Left renal cortex interstitium (tissue), 4 donors: ENCODE data around the gene DTWD2. TPM values are rescaled to one million over a fixed set of nuclear protein-coding genes. Genes with fewer than 3 reads are reported as not detected.
"Not testable (repeated sequence)": the region's sequence is repeated elsewhere in the genome, so short reads cannot be mapped to it uniquely, and the experiment has no call there.

ENCODE experiments used
- DNase-seq, 4 donors: peaks; one replicate each; pipeline ENCODE4 v3.0.0-alpha.2; 2013; ENCODE audit warnings: low read depth in 4 of 4, low spot score in 2 of 4, missing footprints in 1 of 4
- polyA plus RNA-seq, 4 donors: library from polyadenylated mRNA; unstranded; fragments of 120-200 nt; gene quantifications; one replicate each; pipeline ENCODE4 v1.2.1, GENCODE V29; 2013; ENCODE audit not compliant: insufficient read length in 4 of 4

DTWD2 gene
- polyA plus RNA-seq, 4 donors: 13.2 to 16.2 (median 14.2) TPM

DNA sequence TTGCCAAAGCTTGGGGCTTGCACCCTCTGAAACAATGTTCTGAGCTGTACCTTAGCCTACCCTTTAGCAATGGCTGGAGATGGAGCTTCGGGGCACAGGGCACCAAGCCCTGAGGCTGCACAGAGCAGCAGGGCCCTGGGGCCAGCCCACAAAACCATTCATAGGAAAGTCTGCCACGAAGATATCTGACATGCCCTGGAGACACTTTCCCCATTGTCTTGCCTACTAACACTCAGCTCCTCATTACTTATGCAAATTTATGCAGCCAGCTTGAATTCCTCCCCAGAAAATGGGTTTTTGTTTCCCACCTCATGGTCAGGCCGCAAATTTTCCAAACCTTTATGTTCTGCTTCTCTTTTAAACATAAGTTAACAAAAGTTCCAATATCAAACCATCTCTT, 105.7 kb downstream of the DTWD2 start:
- DNase-seq: no peak

- DNase-seq: not testable (repeated sequence)
Observed at GRCh38 chr5:118876852-118877251, 111.5 kb downstream of the DTWD2 start.

DNA sequence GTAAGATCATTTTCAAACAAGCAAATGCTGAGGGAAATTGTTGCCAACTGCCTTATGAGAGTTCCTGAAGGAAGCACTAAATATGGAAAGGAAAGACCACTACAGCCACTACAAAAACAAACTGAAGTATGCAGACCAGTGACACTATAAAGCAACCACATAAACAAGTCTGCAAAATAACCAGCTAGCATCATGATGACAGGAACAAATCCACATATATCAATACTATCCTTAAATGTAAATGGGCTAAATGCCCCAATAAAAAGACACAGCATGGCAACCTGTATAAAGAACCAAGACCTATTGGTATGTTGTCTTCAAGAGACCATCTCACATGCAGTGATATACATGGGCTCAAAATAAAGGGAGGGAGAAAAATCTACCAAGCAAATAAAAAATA, 113.2 kb downstream of the DTWD2 start:
- DNase-seq: no peak

GRCh38 chr5:118873417-118873816, 114.9 kb downstream of the DTWD2 start:
- no peak for DNase-seq

GRCh38 chr5:118863345-118863744, 125.0 kb downstream of the DTWD2 start:
- DNase-seq: no peak

DNA sequence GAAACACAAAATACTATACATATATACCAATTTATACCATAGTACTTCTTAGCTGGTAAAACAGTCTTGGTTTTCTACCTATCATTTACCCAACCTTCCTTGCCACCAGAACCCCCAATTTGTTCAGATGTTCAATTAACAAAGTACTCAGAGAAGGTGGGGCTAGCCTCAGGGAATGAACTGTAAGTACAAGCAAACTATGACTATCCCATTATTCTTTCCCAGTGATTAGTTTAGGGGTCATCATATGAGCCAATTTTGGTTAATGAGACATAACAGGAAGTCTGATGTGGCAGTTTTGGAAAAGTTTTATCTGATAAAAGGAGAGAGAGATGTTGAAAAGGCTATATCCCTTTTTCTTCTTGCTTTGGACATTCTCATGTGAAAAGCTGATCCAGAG, 125.8 kb downstream of the DTWD2 start:
- DNase-seq: no peak

- no peak for DNase-seq
Observed at GRCh38 chr5:118857700-118858099, 130.6 kb downstream of the DTWD2 start.

DNA sequence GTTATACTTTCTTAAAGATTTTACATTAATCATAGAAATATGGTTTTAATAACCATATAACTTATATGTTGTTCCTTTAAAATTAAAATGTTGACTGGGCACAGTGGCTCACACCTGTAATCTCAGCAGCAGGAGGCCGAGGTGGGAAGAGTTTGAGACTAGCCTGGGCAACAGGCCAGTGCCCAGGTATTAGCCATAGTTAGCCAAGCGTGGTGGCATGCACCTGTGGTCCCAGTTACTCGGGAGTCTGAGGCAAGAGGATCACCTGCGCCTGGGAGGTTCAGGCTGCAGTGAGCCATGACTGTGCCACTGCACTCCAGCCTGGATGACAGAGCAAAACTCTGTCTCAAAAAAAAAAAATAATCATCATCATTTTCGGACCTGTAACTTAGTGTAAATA, 133.5 kb downstream of the DTWD2 start:
- no peak for DNase-seq

DNA sequence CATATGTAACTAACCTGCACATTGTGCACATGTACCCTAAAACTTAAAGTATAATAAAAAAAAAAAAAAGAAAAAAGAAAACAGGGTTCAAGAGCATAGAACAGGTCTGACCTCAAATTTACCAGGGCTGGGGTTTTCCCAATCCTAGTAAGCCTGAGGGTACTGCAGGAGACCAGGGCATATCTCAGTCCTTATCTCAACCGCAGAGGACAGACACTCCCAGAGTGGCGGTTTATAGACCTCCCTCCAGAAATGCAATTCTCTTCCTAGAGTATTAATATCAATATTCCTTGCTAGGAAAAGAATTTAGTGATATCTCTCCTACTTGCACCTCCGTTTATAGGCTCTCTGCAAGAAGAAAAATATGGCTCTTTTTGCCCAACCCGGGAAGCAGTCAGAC, 136.6 kb downstream of the DTWD2 start:
- DNase-seq: not testable (repeated sequence)

DNA sequence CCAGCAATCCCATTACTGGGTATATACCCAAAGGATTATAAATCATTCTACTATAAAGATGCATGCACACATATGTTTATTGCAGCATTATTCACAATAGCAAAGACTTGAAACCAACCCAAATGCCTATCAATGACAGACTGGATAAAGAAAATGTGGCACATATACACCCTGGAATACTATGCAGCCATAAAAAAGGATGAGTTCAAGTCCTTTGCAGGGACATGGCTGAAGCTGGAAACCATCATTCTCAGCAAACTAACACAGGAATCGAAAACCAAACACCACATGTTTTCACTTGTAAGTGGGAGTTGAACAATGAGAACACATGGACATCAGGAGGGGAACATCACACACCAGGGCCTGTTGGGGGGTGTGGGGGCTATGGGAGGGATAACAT, 138.8 kb downstream of the DTWD2 start:
- not testable (repeated sequence) for DNase-seq

DNA sequence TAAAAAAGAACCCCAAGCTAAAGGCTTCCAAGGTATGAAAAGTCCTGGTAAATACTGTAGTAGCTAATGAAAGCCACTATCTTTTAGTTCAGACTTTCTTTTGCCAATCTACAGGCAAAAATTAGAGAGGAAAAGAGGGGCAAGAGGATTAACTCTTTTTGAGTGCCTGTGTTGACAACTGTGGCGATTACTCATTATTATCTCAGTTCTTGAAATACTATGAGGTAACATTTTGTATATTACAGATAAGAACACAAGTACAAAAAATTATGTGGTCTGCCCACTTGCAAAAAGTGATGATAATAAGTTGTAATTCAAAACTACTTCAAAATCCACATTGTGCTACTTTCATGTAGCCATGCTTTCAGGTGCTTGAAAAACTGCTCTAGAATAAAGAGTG, 144.0 kb downstream of the DTWD2 start:
- no peak for DNase-seq

DNA sequence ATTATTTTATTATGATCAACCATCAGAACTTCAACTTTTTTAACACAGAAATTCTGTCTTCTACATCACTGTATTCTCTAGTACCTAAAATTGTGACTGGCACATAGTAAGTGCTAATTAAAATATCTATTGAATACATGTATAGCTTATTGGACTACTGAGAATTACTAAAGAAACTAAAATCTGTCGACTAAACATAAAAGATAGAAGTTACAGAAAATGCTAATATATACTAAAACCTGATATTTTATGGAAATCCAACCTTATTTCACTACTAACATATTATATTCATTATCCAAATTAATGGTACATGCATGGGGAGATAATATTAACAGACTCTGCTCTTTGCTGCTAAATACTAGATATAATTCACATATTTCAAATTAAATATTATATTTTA, 153.6 kb downstream of the DTWD2 start:
- no peak for DNase-seq

- DNase-seq: no peak
Observed at GRCh38 chr5:118832974-118833373, 155.4 kb downstream of the DTWD2 start.

DNA sequence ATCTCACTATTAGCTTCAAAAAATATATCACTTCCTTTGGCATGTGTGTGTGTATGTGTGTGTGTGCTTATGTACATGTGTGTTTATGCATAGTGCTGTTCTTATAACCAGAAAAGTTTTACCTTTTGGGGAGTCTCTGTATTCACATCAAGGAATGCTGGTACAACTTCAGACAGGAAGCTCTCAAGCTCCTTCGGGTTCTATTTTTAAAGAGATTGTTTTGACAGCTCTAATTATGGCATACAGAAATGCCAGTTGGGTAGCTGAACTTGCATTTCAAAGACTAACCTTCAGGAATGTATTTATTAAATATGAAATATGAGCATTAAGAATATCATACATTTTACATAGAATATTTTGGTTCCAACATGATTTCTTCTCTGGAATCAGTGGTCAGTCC, 163.1 kb downstream of the DTWD2 start:
- no peak for DNase-seq

GRCh38 chr5:118818604-118819003, 169.7 kb downstream of the DTWD2 start:
- no peak for DNase-seq

GRCh38 chr5:118808441-118808840, 179.9 kb downstream of the DTWD2 start:
- DNase-seq: no peak

DNA sequence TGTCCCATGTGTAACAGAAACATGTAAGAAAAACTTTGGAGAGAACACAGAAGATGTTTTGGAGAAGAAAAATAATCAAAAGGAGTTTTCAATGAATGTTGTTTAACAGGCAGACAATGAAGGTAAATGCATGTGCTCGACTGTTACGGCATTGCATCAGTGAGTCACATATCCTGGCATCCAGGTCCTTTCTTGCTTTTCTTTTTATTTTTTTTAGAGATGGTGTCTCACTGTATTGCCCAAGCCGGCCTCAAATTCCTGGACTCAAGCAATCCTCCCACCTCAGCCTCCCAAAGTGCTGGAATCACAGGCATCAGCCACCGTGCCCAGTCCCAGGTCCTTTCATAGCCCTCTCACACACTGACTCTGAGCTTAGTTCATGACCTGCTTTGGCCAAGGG, 181.8 kb downstream of the DTWD2 start:
- DNase-seq: no peak

DNA sequence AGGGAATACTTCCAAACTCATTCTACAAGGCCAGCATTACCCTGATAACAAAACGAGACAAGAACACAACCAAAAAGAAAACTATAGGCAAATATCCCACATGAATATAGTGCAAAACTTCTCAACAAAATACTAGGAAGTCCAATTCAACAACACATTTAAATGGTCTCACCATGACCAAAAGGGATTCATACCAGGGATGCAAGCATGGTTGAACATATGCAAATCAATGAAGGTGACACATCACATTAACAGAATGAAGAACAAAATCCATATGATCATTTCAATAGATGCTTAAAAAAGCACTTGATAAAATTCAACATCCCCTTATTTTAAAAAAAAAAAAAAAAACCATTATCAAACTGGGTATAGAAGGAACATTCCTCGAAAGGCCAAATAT, 186.0 kb downstream of the DTWD2 start:
- no peak for DNase-seq

DNA sequence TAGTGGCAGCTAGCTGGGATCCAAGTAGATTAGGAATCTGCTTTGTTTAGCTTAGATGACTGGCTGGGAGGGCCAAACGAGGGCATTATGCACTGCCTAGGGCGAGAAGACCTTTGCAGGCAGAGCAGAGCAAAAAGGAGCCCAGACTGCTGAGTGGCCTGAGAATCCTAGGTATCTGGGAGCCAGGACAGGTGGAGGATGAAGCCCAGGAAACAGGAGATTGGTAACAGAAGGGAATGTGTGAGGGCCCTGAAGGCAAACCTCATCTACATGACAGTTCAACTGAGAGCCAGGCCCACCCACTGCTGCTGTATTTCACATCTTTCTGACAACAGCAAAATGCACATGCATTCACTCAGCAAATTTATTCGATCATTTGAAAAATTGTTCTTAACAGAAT, 192.3 kb downstream of the DTWD2 start:
- DNase-seq: no peak

DNA sequence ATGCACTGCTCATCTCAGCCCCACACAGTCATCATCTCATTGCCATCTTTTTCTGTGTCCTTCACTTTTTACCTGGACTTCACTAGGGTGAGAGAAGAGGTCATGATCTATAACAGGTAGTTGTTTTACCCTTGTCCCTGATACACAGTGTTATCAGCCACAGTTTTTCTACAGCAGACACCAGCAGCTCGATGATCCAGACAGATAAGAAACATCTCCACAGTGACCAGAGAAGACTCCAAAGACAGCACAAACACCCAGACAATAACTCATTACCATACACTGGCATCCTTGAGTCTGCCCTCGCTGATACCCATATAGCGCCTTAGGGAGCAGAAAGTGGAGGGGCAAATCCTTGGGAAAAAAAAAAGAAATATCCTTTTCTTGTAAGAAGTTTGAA, 194.1 kb downstream of the DTWD2 start:
- DNase-seq: no peak

DNA sequence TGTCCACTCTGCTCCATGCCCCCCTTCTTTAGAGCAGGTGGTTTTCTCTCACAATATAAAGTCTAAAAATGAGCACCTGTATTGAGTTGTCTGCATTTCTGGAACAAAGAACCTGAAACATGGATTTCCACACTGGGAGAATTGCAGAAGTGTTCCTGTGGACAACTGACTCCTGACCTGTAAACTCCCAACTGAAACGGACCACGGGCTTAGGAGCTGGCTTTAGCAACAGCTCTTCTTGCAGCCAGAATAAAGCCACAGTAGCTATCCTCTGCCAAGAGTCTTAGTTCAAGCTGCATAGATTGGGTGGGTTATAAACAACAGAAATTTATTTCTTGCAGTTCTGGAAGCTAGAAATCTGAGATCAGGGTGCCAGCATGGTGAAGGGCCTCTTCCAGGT, 194.7 kb downstream of the DTWD2 start:
- DNase-seq: no peak

- DNase-seq: no peak
Observed at GRCh38 chr5:118793091-118793490, 195.3 kb downstream of the DTWD2 start.

DNA sequence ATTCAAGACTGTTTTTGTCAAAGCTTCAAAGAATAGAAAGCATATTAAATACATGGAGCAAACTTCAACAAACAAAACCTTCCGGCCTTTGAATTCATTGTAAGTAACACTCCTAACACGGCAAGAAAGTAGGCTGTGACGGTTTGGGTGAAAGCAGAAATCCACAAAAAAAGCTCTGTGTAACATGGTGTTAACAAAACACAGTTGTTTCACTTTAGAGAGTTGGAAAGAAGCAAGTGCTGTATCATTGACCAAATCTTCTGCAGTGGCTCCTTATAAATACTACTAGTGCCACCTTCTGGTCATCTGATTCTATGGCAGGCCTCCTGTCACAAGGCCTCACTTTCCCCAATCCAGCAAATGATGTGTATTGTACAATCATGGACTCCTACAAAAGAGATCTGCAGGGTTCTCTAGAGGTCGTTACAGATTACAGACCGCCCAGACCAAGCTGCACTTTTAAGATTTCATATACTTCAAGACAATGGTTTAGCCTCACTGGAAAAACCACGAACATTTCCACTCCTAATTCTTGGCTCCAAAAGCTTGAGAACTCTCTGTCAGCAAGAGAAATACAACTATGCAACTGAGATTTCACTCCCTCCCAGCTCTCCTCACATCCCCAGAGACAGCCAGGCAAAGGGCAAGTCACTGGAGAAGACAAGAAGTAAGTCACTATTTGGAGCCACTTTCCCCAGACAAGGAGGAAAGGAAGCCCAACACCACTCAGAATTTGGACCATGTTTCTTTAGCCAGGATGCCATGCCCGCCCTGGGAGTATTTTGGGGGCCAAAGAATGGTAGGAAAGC, 196.2 kb downstream of the DTWD2 start:
- peak; percentile 46 to 70 (median 60) for DNase-seq
